ENCODE results near the gene TMEM140.

Gene TMEM140

GRCh38 chr7:135177028-135177696 is 29.3 kb downstream of the TMEM140 start:
- DNase-seq = no peak

- DNase-seq = no peak
Observed at GRCh38 chr7:135178364-135178763, 30.5 kb downstream of the TMEM140 start.

DNA sequence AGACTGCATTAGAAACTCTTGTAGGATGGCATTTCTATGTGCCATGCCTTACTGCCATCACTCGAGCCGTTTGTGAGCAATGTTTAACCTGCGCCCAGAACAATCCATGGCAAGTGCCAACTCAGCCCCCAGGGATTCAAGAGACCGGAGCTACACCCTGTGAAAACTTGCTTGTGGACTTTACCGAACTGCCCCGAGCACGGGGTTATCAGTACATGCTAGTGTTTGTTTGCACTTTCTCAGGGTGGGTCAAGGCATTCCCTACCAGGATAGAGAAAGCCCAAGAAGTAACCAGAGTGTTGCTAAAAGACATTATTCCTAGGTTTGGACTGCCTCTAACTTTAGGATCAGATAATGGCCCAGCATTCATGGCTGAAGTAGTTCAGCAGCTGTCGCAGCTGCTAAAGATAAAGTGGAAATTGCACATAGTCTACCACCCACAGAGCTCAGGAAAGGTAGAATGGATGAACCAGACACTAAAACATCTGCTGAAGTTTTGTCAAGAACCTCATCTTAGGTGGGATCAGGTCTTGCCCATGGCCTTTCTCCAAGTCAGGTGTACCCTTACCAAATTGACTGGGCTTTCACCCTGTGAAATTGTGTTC is 31.6 kb downstream of the TMEM140 start:
- DNase-seq = no peak

DNA sequence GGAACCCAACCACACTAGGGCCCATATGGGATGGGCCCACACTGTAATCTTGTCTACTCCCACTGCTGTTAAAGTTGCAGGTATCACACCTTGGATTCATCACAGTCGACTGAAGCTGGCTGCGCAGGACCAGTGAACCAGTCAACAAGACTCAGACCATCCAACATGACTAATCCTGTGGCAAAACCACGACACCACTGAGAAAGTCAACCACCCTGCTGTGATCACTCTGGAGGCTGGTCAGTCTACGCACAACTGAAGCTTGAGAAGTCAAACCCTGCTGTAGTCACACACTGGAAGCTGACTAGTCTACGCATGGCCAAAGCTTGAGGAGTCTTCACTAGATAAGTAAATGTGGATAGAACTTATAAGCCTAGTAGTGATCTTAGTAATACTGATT is 32.2 kb downstream of the TMEM140 start:
- no peak for DNase-seq

DNA sequence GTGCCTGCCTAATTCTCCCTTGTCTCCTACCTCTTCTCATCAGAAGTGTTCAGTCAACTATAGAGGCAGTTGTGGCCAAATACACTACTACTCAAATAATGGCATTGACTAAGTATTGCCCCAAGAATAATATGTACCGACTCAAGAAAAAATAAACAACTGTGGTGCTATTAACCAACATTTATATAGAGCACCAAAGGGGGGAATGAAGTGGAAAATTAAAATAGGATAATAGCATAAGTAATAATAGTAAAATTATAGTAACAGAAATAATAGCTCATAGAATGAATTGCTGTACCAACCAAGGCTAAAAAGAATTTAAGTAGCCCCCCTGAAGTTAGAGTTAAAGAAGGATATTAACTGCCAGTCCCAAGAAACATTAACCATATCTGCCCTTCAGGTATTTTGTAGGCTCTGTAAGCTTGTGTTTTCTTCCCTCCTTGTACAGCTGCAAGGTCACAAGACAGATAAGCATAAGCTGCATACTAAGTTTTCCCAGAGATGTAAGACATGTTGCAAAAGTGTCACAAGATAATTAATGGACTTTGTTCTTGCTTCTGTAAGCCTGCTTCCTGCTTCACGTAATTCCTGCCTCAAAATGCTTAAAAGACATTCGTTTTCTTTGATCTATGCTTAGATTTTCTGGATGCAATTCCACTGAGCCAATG is 33.5 kb downstream of the TMEM140 start:
- DNase-seq = no peak

- DNase-seq = no peak
Observed at GRCh38 chr7:135181929-135182678, 34.2 kb downstream of the TMEM140 start.

- no peak for DNase-seq
Observed at GRCh38 chr7:135183478-135183877, 35.6 kb downstream of the TMEM140 start.

DNA sequence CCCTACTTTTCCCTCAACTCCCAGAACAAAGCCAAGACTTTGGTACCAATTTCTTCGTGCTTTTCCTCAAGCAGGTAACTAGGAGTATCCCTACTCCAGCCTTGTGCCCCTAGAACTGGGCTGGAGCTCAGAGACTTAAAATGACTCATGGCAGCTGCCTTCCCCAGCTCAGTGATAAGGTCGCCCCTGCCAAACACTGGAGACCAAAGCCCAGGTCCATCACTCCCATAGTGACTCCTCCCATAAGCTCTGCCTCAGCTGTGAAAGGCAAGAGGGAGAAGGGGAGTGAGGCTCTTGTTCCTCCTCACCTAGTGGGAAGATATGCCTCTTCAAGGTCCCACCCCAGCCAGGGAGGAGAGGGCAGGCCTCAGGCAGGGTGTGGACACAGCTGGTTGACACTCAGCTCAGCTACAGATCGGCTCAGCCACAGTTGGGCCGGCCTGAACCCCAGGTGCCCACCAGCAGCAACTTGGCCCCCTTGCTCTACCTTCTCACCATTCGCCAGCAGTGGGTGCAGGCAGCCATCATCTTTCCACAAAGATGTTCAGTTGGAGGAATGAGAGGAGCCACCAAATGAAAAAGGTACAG is 36.5 kb downstream of the TMEM140 start:
- no peak for DNase-seq

DNA sequence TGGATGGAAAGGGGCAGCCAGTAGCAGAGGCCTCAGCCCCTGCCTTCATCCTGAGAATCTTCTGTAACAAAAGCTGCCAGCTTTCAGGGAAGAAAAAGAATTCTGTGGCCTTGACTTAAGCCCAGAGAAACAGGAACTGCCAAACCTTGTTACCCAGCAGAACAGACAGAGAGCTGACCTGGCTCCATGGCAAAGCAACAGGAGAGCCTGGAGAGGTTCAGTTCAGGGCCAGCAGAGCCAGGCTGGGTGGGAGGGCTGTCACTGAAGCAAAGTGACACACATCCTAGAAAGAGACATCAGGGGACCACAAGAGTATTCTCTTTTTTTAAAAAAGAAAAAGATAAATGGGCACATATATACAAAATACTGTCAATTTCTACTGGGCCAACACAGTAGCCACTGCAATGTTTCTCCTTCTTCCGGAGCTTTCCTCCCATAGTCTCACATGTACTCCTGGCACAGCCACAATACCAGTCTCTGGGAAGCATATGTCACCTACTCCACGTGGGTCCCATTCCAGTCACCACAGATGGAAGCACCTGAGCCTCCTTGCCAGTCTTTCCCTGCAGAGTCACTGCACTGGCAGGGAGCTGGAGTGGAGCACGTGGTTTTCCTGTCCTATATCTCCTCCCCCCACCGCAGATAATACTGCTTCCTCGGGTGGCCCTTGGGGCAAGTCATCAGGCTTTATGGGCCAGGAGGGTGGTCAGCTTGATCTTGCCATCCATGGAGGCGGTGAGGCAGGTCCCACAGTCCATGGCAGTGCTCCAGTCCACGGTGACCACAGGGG is 37.8 kb downstream of the TMEM140 start:
- DNase-seq = no peak

DNA sequence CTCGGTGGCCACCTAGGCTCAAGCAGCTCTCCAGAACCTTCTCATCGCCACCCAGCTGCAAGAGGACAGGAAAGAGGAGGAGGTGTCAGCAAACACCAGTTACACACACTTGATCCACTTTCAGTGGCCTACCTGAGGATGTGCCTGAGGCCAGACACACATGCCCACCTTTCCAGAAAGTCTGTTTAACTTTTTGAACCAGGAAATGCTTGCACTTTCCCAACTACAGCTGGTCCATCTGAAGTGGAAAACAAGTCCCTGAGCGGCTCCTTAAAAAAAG is 38.3 kb downstream of the TMEM140 start:
- no peak for DNase-seq

DNA sequence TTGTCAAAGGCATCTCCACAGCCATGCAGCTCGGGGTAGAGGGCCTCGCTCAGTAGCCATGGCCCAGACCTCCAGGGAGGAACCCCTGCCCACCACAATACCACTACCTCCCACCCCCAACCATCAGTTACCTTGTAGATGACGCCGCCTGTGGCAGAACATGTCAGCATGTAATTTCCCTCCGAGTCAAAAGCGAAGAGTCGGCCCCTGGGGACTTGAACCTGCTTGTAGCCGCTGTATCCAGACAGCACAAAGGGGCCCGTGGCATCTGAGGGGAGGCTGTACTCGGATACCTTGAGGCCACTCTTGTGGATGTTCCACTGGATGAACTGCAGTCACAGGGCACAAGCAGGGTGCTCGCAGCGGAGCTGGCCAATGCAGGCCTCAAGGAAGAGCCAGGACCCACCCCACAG is 39.0 kb downstream of the TMEM140 start:
- no peak for DNase-seq

DNA sequence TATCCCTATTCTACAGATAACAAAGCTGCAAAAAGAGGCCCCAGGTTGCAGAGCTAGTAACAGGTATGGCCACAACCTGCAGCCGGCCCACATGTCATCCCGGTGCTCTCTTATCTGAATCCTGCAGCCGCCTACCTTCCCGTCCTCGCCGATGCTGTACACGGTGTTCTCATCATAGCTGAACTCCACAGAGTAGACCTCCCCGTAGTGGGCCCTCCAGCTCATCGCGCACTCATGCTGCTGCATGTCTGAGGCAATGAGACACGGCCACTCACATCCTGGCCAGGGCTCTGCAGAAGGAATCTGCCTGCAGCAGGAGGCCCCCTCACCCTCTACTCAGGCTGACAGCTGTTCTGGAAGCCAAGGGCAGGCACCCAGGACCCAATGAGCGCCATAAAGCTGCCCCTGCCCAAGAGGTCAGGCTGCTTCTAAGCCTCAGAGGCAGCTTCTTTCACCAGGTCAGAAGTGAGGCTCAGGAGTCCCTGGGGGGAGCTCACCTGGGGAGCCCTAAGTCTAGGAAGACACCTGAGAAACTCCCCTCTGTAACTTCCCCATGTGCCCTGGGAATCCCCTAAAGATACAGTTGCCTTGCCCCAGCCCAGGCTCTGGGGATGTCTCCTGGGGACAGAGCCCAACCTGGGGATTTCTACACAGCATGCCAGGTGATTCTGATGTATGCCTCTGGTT is 40.6 kb downstream of the TMEM140 start:
- DNase-seq = no peak

DNA sequence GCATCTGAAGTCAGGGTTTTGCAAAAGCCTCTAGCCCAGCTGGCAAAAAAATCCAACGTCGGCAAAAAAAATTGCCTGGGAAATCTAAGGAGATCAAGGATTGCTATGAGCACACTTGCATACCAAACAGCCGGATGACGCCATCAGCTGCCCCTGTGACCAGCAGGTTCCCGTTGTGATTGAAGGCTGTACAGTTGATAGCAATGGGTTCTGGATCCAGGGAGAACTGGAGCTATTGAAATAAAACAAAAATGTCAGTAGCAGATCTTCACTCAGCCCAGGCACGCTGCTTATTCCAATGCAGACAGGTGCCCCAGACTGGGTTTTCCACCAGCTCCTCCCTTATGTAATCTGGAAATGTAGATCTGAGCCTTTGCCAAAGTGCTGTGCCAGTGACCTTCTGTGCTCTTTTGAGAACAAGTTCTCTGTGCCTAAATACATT is 41.4 kb downstream of the TMEM140 start:
- no peak for DNase-seq

DNA sequence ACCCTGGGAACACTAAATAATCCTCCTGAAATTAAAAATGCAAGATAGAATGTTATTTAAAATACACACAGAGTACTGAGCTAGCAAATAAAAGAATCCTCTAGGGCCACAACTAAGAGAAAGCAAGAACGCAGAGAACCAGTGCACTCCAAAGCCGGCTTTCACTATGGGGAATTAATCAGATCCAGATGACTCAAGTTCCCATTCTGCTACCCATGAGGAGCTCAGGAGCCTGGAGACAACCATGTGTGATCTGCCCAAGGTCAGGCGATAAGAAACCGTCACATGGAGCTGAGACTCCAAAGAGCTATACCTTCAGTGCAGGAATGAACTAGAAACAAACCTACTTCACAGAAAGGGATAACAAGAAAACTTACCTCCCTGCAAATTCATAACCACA is 42.1 kb downstream of the TMEM140 start:
- DNase-seq = no peak

- DNase-seq = no peak
Observed at GRCh38 chr7:135190703-135191102, 42.8 kb downstream of the TMEM140 start.

- DNase-seq = no peak
Observed at GRCh38 chr7:135192914-135193536, 45.2 kb downstream of the TMEM140 start.

DNA sequence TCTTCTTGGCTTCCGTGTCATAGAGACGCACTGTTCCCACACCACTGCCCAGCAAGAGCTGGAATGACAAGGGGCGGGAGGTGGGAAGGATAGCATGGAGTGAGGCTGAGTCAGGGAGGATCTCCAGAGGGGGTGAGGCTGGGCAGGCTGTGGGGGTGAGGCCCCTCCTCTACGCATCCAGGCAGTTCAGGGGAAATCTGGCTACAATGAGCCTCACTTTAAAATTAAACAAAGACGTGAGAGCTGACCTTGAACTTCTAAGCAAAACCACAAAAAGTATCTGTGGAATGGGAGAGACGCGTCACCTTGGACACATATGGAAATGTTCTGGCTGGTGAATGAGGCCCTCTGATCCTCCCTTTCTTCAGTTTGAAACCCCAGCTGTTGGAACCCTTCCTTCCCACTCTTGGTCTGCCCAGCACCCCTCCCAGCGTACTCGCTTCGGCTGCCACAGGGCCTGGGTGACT is 45.8 kb downstream of the TMEM140 start:
- DNase-seq = no peak

DNA sequence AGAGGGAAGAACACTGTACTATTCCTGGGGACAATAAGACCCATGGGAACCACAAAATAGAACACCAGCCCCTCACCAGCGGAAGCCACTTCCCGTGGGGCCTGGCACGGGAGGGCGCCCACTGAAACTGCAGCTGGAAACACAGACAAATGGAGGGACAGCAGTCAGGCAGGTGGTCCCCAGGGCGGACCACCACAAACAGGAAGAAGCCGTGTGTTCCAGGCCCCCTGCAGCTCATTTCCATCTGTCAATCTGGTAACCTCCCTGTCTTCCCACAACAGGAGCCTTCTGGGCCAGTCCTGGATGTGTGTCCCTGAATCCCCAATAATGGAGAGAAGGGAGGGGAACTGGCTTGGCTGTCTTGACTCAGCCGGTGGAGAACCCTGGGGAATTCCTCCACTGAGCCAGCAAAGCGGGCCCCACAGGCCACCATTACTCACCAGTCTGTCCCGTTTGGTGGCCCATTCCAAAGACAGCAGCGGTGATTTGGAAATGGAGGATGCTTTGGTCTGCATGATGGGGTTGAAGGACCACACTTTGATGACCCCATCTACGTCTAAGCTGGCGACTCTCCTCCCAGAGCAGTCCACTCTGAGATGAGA is 46.7 kb downstream of the TMEM140 start:
- DNase-seq = no peak

- DNase-seq = no peak
Observed at GRCh38 chr7:135195156-135195555, 47.3 kb downstream of the TMEM140 start.

DNA sequence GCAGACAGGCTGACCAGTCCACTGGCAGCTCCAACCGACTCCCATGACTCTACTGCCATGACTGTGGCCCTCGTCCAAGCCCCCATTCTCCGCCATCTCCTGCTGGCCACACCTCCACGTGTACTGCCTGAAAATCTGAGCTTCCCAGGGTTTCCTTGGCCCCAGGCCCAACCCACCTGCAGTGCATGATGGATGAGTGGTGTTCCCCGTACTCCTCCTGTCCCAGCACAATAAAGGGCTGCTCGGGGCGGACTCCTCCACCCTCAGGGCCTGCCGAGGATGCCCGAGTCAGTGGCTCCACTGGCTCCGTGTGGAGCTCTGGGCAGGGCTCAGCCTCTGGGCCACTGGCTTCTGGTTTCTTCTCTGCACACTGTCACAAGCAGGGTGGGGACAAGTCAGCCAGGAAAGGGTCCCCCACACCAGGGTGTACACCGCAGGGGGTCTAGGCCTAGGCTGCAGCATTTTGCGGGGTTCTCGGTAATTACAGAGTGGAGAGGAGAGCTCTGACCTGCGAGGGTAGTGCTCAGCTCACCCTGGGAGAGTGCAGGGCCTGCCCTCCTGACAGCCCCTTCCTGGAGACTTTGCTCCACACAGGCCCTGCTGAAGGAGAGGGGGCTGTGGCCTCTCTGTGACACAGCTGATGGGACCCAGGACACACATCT is 48.2 kb downstream of the TMEM140 start:
- DNase-seq = no peak

All from activated T-cell treated with anti-CD3 and anti-CD28 coated beads, Interleukin-2, amount 50 U/mL, for 1 hour (primary cell).